Muscle of arm (tissue), 12 donors: Measurements from ENCODE around the gene CFAP68. TPM values are rescaled to one million over a fixed set of nuclear protein-coding genes. Genes with fewer than 3 reads are reported as not detected.
A peak's percentile ranks its signal among the peaks of the same experiment; 100 is the strongest.
"Not testable (repeated sequence)": the region's sequence is repeated elsewhere in the genome, so short reads cannot be mapped to it uniquely, and the experiment has no call there.

Experiments
- DNase-seq: peaks from one replicate; pipeline ENCODE4 v3.0.0-alpha.2; 2013
- polyA plus RNA-seq, 12 donors: library from polyadenylated mRNA; unstranded; fragments of 120-200 nt; gene quantifications; one replicate each; pipeline ENCODE4 v1.2.1, GENCODE V29; 2013; ENCODE audit not compliant: insufficient read length in 12 of 12

Gene CFAP68
- polyA plus RNA-seq, 12 donors, result 14.7 to 37.2 (median 19.7) TPM; not detected in 2

DNA sequence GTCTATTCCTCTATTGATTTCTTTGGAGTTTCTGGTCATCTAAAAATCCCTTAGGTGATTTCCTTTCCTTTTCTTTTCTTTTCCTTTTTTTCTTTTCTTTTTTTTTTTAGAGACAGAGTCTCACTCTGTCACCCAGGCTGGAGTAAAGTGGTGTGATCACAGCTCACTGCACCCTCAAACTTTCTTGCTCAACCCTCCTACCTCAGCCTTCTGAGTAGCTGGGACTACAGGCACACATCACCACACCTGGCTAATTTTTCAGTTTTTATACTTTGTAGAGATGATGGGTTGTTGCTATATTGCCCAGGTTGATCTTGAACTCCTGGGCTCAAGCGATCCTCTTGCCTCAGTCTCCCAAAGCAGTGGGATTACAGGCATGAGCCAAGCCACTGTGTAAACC, 37.4 kb downstream of the CFAP68 start:
- DNase-seq, result no peak

DNA sequence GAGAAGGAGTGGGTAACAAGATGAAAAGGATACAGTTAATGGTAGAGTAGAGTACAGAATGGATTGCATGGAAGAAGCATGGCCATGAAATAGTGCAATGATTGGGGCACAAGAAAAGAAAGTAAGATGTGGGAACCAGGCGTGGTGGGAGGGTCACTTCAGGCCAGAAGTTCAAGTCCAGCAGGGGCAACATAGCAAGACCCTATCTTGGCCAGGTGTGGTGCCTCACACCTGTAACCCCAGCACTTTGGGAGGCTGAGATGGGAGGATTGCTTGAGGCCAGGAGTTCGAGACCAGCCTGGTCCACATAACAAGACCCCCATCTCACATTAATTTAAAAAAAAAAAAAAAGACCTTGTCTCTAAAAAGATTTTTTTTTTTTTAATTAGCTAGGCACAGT, 38.0 kb downstream of the CFAP68 start:
- DNase-seq, result no peak

DNA sequence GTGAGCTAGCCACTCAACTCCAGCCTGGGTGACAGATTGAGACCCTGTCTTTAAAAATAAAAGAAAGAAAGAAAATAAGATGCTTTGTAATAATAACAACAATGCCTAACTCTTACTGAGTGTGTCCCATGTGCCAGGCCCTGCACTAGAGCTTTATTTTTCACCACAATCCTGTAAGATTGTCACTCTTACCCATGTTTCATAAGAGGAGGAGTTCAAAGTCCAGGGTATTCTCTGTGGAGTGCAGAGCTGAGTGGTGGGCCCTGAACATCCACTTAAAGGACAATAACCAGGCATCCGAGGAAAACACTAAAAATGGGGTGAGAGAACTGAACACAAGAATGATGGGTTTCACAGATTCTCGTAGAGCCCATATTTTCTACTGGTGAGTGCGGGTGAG, 38.4 kb downstream of the CFAP68 start:
- no peak for DNase-seq

DNA sequence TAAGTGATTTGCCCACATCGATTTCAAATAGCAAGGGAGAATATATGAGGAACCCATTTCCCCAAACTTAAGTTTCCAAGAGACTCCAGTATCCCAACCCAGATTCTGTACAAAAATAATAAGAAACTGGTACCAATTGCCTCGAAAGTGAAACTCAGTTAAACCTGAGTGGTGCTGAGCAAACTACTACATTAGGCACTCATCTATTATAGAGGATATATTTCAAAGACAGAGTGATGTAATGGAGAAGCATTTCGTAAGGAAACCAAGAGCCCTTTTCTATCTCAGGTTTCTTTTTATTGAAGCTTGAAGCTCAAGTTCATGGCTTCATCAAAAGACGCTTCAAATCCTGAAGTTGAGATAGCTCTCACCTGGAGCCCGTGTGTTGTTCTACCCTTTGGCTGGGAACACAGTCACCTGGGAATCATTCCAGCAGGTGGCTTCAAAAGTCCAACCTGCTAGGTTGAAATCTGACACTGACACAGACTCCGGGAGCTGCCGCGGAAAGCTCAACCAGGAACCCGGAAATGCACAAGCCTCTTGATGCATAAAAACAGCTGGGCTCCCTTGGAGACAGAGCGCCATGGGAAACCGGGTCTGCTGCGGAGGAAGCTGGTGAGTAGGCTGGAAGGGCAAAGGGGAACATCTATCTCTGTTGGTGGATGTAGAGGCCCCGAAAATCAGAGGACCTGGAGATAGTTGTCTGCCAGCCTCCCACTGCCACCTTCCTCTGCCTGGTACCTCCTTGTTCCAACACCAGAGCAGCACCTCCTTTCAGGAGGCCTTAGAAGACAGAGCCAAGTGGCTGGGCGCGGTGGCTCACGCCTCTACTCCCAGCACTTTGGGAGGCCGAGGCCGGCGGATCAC, 39.3 kb downstream of the CFAP68 start, which contains the start of gene C11orf52:
C11orf52 (plus strand) TSS at position 524 of the 867 bp plus-strand sequence; CDS start at position 584, 60 bp downstream.
- no peak for DNase-seq

DNA sequence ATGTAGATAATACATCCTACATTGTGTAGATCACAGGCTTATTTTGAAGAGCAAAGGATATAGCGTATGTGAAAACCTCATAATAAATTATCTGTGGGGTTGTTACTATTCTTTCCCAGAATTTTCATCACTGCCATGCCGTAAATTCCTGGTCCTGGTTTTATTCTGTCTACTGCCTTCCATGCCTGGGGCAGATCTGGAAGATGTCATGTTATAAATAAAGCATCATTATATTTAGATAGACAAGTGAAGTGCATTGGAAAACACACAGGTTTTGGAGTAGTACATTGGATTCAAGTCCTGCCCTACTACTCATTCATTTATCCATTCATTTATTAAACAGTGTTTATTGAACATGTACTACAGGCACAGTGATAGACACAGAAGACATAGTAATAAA, 41.6 kb downstream of the CFAP68 start:
- no peak for DNase-seq

DNA sequence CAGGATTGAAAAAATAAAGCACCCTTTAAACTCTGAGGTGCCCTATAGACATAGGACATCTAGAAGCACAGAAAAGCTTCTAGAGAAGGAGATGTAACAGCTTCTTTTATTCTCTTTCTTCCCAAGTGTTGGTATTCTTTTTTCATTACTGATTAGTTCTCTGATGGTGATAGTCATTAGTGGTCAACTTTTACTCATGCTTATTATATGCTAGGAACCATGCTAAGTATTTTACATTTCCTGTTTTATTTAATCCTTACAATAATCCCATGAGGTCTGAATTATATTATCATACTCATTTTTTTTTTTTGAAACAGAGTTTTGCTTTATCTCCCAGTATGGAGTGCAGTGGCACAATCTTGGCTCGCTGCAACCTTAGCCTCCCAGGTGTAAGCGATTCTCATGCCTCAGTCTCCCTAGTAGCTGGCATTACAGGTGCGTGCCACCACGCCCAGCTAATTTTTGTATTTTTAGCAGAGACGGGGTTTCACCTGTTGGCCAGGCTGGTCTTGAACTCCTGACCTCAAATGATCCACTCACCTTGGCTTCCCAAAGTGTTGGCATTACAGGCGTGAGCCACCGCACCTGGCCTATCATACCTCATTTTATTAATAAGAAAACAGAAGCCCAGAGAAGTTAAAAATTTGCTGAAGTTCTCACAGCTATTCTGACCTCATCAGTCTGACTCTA, 42.3 kb downstream of the CFAP68 start:
- DNase-seq, result no peak

DNA sequence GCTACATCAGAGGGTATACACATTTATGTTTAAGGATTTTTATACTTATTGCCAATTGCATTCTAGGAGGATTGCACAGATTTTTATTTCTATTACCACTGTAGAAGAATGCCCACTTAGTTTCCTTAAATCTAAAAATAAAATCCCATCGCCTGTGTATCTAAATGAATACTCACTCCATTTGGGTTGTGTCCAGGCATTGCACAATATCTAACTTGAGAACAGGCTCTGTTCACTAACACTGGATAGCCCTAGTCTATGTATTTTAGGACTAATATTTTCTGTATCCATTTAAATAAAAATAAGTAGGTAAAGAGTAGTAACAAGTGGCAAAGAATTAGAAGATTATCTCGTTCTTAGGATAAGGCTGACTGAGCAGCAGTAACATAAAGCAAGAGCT, 43.5 kb downstream of the CFAP68 start:
- DNase-seq, result no peak

DNA sequence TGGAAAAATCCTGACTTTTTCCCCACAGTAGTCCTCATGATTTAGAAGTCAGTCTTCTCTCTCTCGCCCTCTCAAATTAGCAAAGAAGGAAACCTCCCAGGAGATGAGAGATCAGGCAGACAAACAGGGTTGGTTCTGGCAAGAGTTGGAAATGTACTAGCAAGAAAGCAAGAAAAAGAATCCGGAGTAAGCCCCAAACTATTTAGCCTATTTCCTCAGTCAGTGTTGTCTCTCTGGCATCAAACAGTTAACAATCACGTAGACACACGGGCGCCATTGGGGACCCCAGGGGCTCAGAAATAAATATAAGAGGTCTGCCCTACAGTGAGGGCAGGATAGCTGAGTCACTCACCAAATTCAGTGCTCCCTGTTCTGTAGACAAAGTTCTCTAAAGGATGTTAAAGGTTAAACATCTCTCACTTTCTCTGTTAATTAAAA, 44.0 kb downstream of the CFAP68 start:
- DNase-seq, result no peak

DNA sequence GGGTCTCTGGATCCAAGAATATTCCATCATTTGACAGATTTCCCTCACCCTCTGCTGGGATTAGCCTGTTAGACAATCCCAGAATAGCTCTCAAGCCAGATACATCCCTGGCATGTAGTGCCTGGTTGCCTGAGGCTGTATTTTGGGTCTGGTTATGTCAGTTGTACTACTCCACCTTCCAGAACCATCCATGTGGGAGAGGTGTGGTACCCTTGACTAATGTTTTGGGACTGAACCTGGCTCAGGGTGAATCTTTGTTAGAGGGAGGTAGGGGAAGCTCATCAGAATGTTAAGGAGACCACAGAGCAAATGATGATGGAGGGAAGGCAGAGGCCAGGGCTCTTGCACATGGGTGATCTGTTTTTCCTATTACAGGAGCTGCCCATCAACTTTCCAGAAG, 44.6 kb downstream of the CFAP68 start:
- no peak for DNase-seq

DNA sequence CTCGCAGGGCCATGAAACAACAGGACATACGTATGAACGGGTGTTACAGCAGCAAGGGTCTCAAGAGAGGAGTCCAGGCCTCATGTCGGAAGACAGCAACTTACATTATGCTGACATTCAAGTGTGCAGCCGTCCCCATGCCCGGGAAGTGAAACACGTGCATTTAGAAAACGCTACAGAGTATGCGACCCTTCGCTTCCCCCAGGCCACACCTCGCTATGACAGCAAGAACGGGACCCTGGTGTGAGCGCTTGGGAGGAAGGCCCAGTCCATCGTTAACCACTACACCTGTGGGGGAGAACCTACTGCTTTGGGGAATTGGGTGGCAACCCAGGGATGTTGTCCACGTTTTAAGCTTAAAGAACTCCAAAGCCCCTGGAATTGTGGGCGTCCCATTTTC, 46.6 kb downstream of the CFAP68 start:
- no peak for DNase-seq

DNA sequence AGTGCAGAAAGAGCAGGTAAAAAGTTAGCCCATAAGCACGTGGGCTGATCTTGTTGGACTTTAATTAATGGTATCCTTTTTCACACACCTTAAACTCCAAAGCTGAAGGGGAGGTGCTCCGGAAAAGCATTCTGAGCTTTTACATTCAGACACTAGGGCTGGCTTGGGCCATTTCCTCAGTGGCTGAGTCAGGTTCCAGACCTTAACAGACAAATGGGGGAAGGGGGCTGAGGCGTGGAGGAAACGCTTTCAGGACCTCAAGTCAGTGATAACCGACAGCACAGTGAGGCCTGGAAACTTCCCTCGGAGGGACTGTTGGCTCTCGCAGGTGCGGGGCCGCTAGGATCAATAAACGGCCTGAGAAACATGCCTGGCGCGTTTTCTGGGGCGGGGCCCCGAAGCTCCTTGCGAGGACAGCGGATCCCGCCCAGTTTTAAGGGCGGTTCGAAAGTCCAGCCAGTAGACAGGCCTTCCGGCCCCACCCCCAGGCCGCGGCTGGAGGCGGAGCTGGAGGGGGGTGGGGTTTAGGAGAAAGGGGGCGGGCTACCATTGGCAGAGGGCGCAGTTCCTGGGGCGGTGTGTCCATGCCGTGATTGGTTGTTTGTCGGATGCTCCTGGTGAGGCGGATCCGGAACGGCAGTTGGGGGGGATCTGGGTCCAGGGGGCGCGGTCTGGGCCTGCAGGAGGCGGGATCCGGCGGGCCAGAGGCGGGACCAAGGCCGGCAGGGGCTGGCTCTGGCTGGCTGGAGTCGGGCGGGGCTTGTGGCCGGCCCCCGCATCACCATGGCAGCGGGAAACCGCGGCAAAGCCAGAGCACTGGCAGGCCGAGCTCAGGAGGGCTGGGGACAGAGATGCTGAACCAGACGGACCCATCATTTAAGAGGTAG, 47.4 kb downstream of the CFAP68 start:
- peak; percentile 96 for DNase-seq

DNA sequence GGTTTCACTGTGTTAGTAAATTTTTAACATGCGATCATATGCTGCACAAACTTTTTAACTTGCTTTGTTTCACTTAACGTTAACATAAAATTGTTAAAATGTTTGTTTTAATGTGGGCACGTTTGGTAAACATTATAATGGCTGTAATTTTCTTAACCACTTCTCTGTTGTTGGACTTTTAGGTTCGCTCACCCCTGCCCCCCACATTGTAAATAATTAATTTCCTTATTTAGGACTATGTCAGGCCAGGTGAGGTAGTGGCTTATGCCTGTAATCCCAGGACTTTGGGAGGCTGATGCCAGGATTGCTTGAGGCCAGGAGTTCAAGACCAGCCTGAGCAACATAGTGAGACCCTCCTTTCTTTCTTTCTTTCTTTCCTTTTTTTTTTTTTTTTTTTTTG, 51.1 kb downstream of the CFAP68 start:
- DNase-seq, result no peak

DNA sequence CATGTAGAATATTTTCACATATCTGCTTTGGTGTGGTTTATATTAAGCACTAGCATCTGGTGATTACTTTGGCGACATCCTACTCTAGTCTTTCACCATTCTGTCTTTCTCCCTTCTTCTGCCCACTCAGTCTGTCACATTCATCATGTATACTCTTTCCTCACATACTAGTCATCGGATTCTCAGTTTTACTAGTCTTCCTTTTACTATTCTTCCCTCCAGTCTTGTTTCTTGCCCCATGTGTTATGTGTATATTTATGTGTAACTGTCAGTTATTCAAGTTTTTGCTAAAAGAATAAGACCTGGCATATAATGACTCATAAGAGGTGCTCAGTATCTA, 53.2 kb downstream of the CFAP68 start:
- no peak for DNase-seq

DNA sequence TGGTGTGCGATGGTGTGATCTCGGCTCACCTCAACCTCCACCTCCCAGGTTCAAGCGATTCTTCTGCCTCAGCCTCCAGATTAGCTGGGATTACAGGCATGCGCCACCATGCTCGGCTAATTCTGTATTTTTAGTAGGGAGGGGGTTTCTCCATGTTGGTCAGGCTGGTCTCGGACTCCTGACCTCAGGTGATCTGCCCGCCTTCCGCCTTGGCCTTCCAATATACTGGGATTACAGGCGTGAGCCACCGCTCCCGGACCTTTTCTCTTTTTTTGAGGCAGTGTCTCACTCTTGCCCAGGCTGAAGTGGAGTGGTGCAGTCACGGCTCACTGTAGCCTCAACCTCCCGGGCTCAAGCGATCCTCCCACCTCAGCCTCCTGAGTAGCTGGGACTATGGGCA, 53.8 kb downstream of the CFAP68 start:
- DNase-seq, result not testable (repeated sequence)

DNA sequence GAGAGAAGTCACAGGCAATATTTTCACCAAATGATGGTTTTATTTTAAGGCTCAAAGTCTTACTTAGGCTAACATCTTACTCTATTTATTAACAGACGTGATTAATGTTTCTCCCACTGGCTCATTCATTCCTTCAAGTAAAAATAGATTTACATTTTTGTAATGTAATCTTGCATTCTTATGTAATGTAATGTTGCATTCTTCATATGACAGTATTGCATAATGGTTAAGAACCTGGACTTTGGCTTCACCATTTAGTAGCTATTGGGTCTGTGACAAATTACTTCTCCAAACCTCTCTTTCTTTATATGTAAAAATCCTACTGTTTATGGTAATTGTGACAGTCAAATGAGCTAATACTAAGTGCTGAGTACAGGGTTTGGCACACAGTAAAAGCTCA, 54.5 kb downstream of the CFAP68 start:
- DNase-seq, result no peak

DNA sequence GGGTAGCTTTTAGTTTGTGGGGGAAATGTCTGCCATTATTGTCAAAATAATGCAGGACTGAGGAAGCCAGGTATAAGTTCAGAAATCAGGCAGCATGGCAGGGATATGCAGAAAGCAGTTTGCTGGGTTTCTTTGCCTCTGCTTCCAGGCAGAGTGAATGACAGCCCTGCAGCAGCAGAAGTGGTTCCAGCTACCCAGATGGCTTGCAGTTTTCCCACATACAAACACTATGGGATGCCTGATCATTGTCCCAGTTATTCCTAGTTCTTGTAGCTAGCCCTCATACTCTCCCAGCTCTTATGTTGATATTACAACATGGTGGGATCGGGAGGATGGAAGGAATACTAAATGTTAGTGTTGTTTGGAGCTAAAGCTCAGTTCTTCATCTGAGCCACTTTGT, 55.0 kb downstream of the CFAP68 start:
- DNase-seq, result no peak

Other genes with a start within 250 kb of the CFAP68 start
- 10 to 100 TPM in 10 of 12 donors, 1 to 10 TPM in 1, not detected in 1; 9.0 to 16.4 (median 13.7) TPM for gene PPP2R1B, start 113.2 kb upstream of the CFAP68 start, polyA plus RNA-seq
- gene ALG9, start 8.0 kb upstream of the CFAP68 start, polyA plus RNA-seq, result 10 to 100 TPM in 11 of 12 donors, not detected in 1; 18.9 to 38.9 (median 32.4) TPM
- gene FDXACB1, start 376 bp upstream of the CFAP68 start, polyA plus RNA-seq, result 1 to 10 TPM in 10 of 12 donors, not detected in 2; 1.5 to 3.1 (median 2.3) TPM
- gene CRYAB, start 32.2 kb downstream of the CFAP68 start, polyA plus RNA-seq, result 100 to 1,000 TPM in 11 of 12 donors, not detected in 1; 267 to 838 (median 710) TPM
- gene HSPB2, start 33.2 kb downstream of the CFAP68 start, polyA plus RNA-seq, result 10 to 100 TPM in 10 of 12 donors, 1 to 10 TPM in 1, not detected in 1; 8.3 to 92.5 (median 77.4) TPM
- 1 to 10 TPM in 9 of 12 donors, under 1 TPM in 1, not detected in 2; 0.88 to 4.8 (median 3.0) TPM for gene C11orf52, start 39.4 kb downstream of the CFAP68 start, polyA plus RNA-seq
- gene DIXDC1, start 57.8 kb downstream of the CFAP68 start, polyA plus RNA-seq, result 10 to 100 TPM in 11 of 12 donors, not detected in 1; 16.5 to 27.2 (median 20.5) TPM
- gene DLAT, start 145.9 kb downstream of the CFAP68 start, polyA plus RNA-seq, result 10 to 100 TPM in 11 of 12 donors, not detected in 1; 28.1 to 50.9 (median 41.8) TPM
- 1 to 10 TPM in 9 of 12 donors, under 1 TPM in 1, not detected in 2; 0.72 to 4.1 (median 1.2) TPM for gene PIH1D2, start 194.5 kb downstream of the CFAP68 start, polyA plus RNA-seq
- gene NKAPD1, start 194.8 kb downstream of the CFAP68 start, polyA plus RNA-seq, result 10 to 100 TPM in 11 of 12 donors, not detected in 1; 18.4 to 56.7 (median 30.3) TPM
- gene TIMM8B, start 207.2 kb downstream of the CFAP68 start, polyA plus RNA-seq, result 10 to 100 TPM in 11 of 12 donors, not detected in 1; 21.0 to 63.8 (median 51.7) TPM
- gene SDHD, start 207.3 kb downstream of the CFAP68 start, polyA plus RNA-seq, result 100 to 1,000 TPM in 7 of 12 donors, 10 to 100 TPM in 4, not detected in 1; 52.2 to 127 (median 109) TPM